MM.1S (cell line): ENCODE measurements around the gene TPCN1.

Source experiments
- DNase-seq: peaks from one replicate; pipeline ENCODE4 v3.0.0-alpha.2; 2015
- H2AFZ ChIP-seq: fragments of 300-600 bp; sonication (generic); 2 replicates; pipeline ENCODE4 v1.6.0; 2016; ENCODE audit warnings: antibody characterized with exemption, low read length
- H3F3A ChIP-seq: fragments of 300-600 bp; sonication (generic); 2 replicates; pipeline ENCODE4 v1.6.1; 2016; ENCODE audit warnings: mild to moderate bottlenecking, antibody characterized with exemption, low read length, moderate library complexity, mixed read lengths; ENCODE audit not compliant: insufficient read depth
- H3K27ac ChIP-seq: fragments of 300-600 bp; sonication (generic); 2 replicates; pipeline ENCODE4 v1.5.1; 2016; ENCODE audit warnings: mild to moderate bottlenecking, low read length
- H3K27me3 ChIP-seq: fragments of 300-600 bp; sonication (generic); replicated peaks from 2 replicates; pipeline ENCODE4 v1.6.0; 2016; ENCODE audit warnings: low read length; ENCODE audit not compliant: insufficient read depth
- H3K36me3 ChIP-seq: fragments of 300-600 bp; sonication (generic); replicated peaks from 2 replicates; pipeline ENCODE4 v1.6.1; 2016; ENCODE audit warnings: mild to moderate bottlenecking, low read length, mixed read lengths; ENCODE audit not compliant: insufficient read depth
- H3K4me1 ChIP-seq: fragments of 300-600 bp; sonication (generic); 2 replicates; pipeline ENCODE4 v1.6.1; 2016; ENCODE audit warnings: low read length, mixed read lengths
- H3K4me2 ChIP-seq: fragments of 300-600 bp; sonication (generic); 2 replicates; pipeline ENCODE4 v1.6.0; 2016; ENCODE audit warnings: low read depth, low read length
- H3K4me3 ChIP-seq: fragments of 300-600 bp; sonication (generic); 2 replicates; pipeline ENCODE4 v1.5.1; 2016; ENCODE audit warnings: low read length, mixed read lengths
- H3K79me2 ChIP-seq: fragments of 300-600 bp; sonication (generic); 2 replicates; pipeline ENCODE4 v1.6.1; 2016; ENCODE audit warnings: mixed run types, low read length, mixed read lengths
- H3K9ac ChIP-seq: fragments of 300-600 bp; sonication (generic); 2 replicates; pipeline ENCODE4 v1.6.1; 2016; ENCODE audit warnings: low read length, mixed read lengths
- H3K9me2 ChIP-seq: fragments of 300-600 bp; sonication (generic); replicated peaks from 2 replicates; pipeline ENCODE4 v1.6.1; 2016; ENCODE audit warnings: mild to moderate bottlenecking, low read length, mixed read lengths; ENCODE audit not compliant: insufficient read depth
- H3K9me3 ChIP-seq: fragments of 300-600 bp; sonication (generic); replicated peaks from 2 replicates; pipeline ENCODE4 v1.6.1; 2016; ENCODE audit warnings: mild to moderate bottlenecking, low read length, mixed read lengths; ENCODE audit not compliant: insufficient read depth
- H4K20me1 ChIP-seq: fragments of 300-600 bp; sonication (generic); 2 replicates; pipeline ENCODE4 v1.6.1; 2016; ENCODE audit warnings: mild to moderate bottlenecking, low read length, moderate library complexity, mixed read lengths; ENCODE audit not compliant: insufficient read depth
- EZH2 ChIP-seq: fragments of 300-600 bp; sonication (generic); optimal IDR thresholded peaks from 2 replicates; pipeline ENCODE3; 2017; ENCODE audit warnings: low read depth, mild to moderate bottlenecking, antibody characterized with exemption, low read length, mixed read lengths
- EZH2phosphoT487 ChIP-seq: fragments of 300-600 bp; sonication (generic); IDR thresholded peaks from 2 replicates; pipeline ENCODE4 v1.6.1; 2018; ENCODE audit warnings: antibody characterized with exemption, low read length
- TF ChIP-seq, protein P1 (sequence below): fragments of 300-600 bp; sonication (generic); IDR thresholded peaks from 2 replicates; pipeline ENCODE4 v1.5.1; 2016; ENCODE audit warnings: antibody characterized with exemption, low read length, mixed read lengths

The TPCN1 gene

DNA sequence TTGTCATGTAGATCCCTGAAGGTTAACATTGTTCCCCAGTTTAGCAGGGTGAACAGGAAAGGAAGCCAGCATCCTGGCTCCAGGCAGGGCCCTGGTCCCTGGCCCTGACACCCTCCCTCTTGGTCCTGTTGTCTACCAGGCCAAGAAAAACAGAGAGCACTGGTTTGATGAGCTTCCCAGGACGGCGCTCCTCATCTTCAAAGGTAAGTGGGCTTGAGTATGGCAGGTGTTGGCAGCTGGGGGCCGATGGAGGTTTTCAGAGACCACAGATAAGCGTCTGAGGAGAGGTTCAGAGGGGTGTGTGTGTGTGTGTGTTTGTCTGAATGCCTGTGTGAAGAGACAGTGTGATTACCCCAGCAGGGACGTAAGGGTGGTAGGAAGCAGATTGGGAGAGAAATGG is 57.4 kb downstream of the TPCN1 start:
- Histone ChIP-seq H3K4me3 (no peak overlapping the region), H3F3A (no peaks in the 10 kb centered on the region), H3K36me3 (no peaks in the 10 kb centered on the region), H3K9me3 (no peaks in the 10 kb centered on the region), H2AFZ (no peak overlapping the region), H3K9ac (no peak overlapping the region), H3K27ac (no peak overlapping the region), H3K27me3 (no peaks in the 10 kb centered on the region), H3K9me2 (no peaks in the 10 kb centered on the region), H3K79me2 (no peaks in the 10 kb centered on the region), H3K4me2 (no peak overlapping the region), H4K20me1 (no peaks in the 10 kb centered on the region), H3K4me1 (no peaks in the 10 kb centered on the region)
- DNase-seq = no peak
- no peak for TF ChIP-seq EZH2phosphoT487
- TF ChIP-seq, protein P1, sequence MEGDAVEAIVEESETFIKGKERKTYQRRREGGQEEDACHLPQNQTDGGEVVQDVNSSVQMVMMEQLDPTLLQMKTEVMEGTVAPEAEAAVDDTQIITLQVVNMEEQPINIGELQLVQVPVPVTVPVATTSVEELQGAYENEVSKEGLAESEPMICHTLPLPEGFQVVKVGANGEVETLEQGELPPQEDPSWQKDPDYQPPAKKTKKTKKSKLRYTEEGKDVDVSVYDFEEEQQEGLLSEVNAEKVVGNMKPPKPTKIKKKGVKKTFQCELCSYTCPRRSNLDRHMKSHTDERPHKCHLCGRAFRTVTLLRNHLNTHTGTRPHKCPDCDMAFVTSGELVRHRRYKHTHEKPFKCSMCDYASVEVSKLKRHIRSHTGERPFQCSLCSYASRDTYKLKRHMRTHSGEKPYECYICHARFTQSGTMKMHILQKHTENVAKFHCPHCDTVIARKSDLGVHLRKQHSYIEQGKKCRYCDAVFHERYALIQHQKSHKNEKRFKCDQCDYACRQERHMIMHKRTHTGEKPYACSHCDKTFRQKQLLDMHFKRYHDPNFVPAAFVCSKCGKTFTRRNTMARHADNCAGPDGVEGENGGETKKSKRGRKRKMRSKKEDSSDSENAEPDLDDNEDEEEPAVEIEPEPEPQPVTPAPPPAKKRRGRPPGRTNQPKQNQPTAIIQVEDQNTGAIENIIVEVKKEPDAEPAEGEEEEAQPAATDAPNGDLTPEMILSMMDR = no peak
- no peak for TF ChIP-seq EZH2

DNA sequence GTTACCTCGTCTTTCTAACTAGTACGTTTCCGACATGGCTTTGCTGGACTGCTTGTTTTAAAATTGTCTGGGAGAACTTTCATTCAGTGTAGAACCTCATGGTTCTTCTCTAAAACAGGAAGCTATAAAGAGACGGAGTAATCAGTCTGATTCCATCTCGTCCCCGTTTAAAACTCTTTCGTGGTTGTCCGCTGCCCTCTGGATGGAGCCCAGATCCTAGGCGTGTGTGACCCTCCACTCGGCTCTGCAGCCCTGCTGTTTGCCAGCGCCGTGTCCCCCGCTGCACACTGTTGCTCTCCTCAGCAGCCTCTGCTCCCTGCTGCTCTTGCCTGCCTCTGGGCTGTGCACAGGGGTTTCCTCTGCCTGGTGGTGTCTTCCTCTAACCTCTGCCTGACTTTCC is 63.5 kb downstream of the TPCN1 start:
- Histone ChIP-seq H3K36me3 (no peaks in the 10 kb centered on the region), H3K27me3 (no peaks in the 10 kb centered on the region), H3K27ac (no peak overlapping the region), H3K9ac (no peak overlapping the region), H2AFZ (no peak overlapping the region), H3K79me2 (no peaks in the 10 kb centered on the region), H4K20me1 (no peaks in the 10 kb centered on the region), H3F3A (no peaks in the 10 kb centered on the region), H3K4me1 (no peaks in the 10 kb centered on the region), H3K9me3 (no peaks in the 10 kb centered on the region), H3K9me2 (no peaks in the 10 kb centered on the region), H3K4me3 (no peak overlapping the region), H3K4me2 (no peak overlapping the region)
- no peak for TF ChIP-seq EZH2phosphoT487
- DNase-seq = no peak

DNA sequence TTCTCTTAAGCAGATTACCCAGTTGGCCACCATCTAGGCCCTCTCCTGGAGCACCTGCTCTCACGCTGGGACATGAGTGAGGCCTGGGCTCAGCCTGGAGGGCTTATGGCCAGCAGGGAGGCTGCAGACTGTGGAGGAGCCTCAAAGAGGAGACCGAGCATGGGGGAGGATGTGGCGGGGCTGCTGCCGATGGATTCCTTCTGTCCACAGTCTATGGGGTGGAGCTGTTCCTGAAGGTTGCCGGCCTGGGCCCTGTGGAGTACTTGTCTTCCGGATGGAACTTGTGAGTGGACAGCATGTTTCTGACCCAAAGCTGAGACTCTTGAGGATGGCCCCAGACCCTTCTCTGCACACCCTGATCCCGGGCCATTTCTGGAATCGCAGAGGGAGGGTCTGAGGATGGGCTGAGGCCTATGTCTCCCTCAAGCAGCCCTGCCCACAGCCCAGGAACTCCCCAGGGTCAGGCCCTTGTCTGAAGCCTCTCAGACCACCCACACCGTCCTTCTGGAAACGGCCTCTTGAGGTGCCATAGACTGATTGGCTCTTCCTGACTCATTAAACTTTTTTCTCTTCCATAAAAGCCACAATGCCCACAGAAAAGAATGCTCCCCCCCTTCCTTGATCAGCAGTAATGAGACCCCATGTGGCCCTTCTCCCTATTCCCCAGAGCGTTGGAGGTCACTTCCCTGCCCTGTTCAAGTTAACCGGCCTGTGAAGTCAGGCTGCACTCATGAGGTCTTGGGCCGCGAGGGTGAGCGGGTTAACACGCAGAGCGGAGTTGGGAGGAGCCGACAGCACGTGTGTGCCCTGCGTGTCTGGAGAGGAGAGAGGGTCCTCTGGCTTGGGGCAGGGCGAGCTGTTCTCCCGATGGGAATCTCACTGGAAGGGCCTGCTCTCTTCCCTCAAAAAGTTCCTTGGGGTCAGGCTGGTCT is 64.7 kb downstream of the TPCN1 start:
- Histone ChIP-seq H2AFZ (no peak overlapping the region), H3K27ac (no peak overlapping the region), H3K4me2 (no peak overlapping the region), H3K9me3 (no peaks in the 10 kb centered on the region), H3F3A (no peaks in the 10 kb centered on the region), H3K27me3 (no peaks in the 10 kb centered on the region), H3K4me1 (no peaks in the 10 kb centered on the region), H4K20me1 (no peaks in the 10 kb centered on the region), H3K4me3 (no peak overlapping the region), H3K36me3 (no peaks in the 10 kb centered on the region), H3K9me2 (no peaks in the 10 kb centered on the region), H3K79me2 (no peaks in the 10 kb centered on the region), H3K9ac (no peak overlapping the region)
- DNase-seq = no peak
- TF ChIP-seq EZH2phosphoT487 (no peak), EZH2 (no peak)
- TF ChIP-seq, protein P1 = no peak

DNA sequence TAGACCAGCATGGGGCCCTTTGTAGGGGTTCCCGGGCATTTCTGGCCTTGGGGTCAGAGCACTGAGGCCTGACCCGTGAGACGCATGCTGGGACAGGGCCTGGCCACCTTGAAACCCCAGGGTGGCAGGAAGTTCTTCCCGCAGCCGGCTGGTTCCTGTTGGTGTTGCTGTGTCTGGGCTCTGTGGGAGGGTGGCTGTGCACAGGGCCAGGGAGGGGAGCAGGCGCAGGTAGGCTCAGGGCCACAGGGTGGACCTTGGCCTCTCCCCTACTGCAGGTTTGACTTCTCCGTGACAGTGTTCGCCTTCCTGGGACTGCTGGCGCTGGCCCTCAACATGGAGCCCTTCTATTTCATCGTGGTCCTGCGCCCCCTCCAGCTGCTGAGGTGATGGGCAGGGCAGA is 65.4 kb downstream of the TPCN1 start:
- DNase-seq = no peak

More for the DNA sequence above, 65.4 kb downstream of the TPCN1 start:
- no peak overlapping the region for H2AFZ ChIP-seq
- H3K4me3 ChIP-seq = no peak overlapping the region
- no peaks in the 10 kb centered on the region for H3K79me2 ChIP-seq
- no peak overlapping the region for H3K9ac ChIP-seq
- H3K4me2 ChIP-seq = no peak overlapping the region
- no peak for TF ChIP-seq EZH2
- TF ChIP-seq EZH2phosphoT487 = no peak
- TF ChIP-seq, protein P1 = no peak
- no peaks in the 10 kb centered on the region for H3F3A ChIP-seq
- no peaks in the 10 kb centered on the region for H3K4me1 ChIP-seq
- H3K27me3 ChIP-seq = no peaks in the 10 kb centered on the region
- H4K20me1 ChIP-seq = no peaks in the 10 kb centered on the region
- no peaks in the 10 kb centered on the region for H3K36me3 ChIP-seq
- H3K9me3 ChIP-seq = no peaks in the 10 kb centered on the region
- H3K9me2 ChIP-seq = no peaks in the 10 kb centered on the region
- no peak overlapping the region for H3K27ac ChIP-seq
